ENCODE results near the gene SHC4.

SHC4 gene

GRCh38 chr15:48968066-48968465, 4.3 kb upstream of the SHC4 start:
- no peak for DNase-seq (ENCODE audit: low read depth in 2 of 2)

- no peak for DNase-seq (ENCODE audit: low read depth in 2 of 2)
Observed at GRCh38 chr15:48967336-48967735, 3.6 kb upstream of the SHC4 start.

GRCh38 chr15:48966595-48967301, 3.0 kb upstream of the SHC4 start:
- peak; percentile 20 to 23 for DNase-seq (ENCODE audit: low read depth in 2 of 2)

- no peak for DNase-seq (ENCODE audit: low read depth in 2 of 2)
Observed at GRCh38 chr15:48965972-48966371, 2.3 kb upstream of the SHC4 start.

- DNase-seq (ENCODE audit: low read depth in 2 of 2): no peak
Observed at GRCh38 chr15:48964898-48965297, 1.2 kb upstream of the SHC4 start.

- DNase-seq (ENCODE audit: low read depth in 2 of 2): no peak
Observed at GRCh38 chr15:48962662-48963523, 826 bp downstream of the SHC4 start.

- no peak for DNase-seq (ENCODE audit: low read depth in 2 of 2)
Observed at GRCh38 chr15:48955967-48956366, 7.8 kb downstream of the SHC4 start.

- DNase-seq (ENCODE audit: low read depth in 2 of 2): no peak
Observed at GRCh38 chr15:48955370-48955769, 8.3 kb downstream of the SHC4 start.

GRCh38 chr15:48954538-48954937, 9.2 kb downstream of the SHC4 start:
- DNase-seq (ENCODE audit: low read depth in 2 of 2): no peak

- no peak for DNase-seq (ENCODE audit: low read depth in 2 of 2)
Observed at GRCh38 chr15:48946840-48947187, 16.9 kb downstream of the SHC4 start.

GRCh38 chr15:48946074-48946839, 17.5 kb downstream of the SHC4 start:
- DNase-seq (ENCODE audit: low read depth in 2 of 2): no peak

- no peak for DNase-seq (ENCODE audit: low read depth in 2 of 2)
Observed at GRCh38 chr15:48945386-48945785, 18.3 kb downstream of the SHC4 start.

GRCh38 chr15:48941904-48942303, 21.8 kb downstream of the SHC4 start:
- no peak for DNase-seq (ENCODE audit: low read depth in 2 of 2)

- DNase-seq (ENCODE audit: low read depth in 2 of 2): no peak
Observed at GRCh38 chr15:48940508-48940907, 23.2 kb downstream of the SHC4 start.

- no peak for DNase-seq (ENCODE audit: low read depth in 2 of 2)
Observed at GRCh38 chr15:48939648-48940047, 24.1 kb downstream of the SHC4 start.

- DNase-seq (ENCODE audit: low read depth in 2 of 2): no peak
Observed at GRCh38 chr15:48937886-48938285, 25.8 kb downstream of the SHC4 start.

- DNase-seq (ENCODE audit: low read depth in 2 of 2): no peak
Observed at GRCh38 chr15:48936666-48937065, 27.1 kb downstream of the SHC4 start.

GRCh38 chr15:48935236-48935635, 28.5 kb downstream of the SHC4 start:
- no peak for DNase-seq (ENCODE audit: low read depth in 2 of 2)

GRCh38 chr15:48930735-48931134, 33.0 kb downstream of the SHC4 start:
- DNase-seq (ENCODE audit: low read depth in 2 of 2): no peak

GRCh38 chr15:48929661-48930060, 34.1 kb downstream of the SHC4 start:
- no peak for DNase-seq (ENCODE audit: low read depth in 2 of 2)

GRCh38 chr15:48928877-48929538, 34.7 kb downstream of the SHC4 start:
- no peak for DNase-seq (ENCODE audit: low read depth in 2 of 2)

GRCh38 chr15:48925714-48926223, 38.0 kb downstream of the SHC4 start:
- no peak for DNase-seq (ENCODE audit: low read depth in 2 of 2)
